K562 (cell line): ENCODE data around the gene SPTY2D1.
"Not testable (repeated sequence)": the region's sequence is repeated elsewhere in the genome, so short reads cannot be mapped to it uniquely, and the experiment has no call there.

ENCODE experiments used
- CC2D1A ChIP-seq: fragments of 450-650 bp; IDR thresholded peaks from 2 replicates; pipeline ENCODE4 v1.6.1; 2017; ENCODE audit warnings: mild to moderate bottlenecking
- DNMT1 ChIP-seq: fragments of 450-650 bp; IDR thresholded peaks from 2 replicates; pipeline ENCODE4 v1.6.1; 2016; ENCODE audit warnings: antibody characterized with exemption, mild to moderate bottlenecking
- ELF4 ChIP-seq: fragments of 450-650 bp; formaldehyde crosslinking; IDR thresholded peaks from 2 replicates; pipeline ENCODE4 v1.4.0; 2022; ENCODE audit warnings: missing genetic modification characterization
- GTF2F1 ChIP-seq: IDR thresholded peaks from 2 replicates; pipeline ENCODE4 v1.6.1; 2011; ENCODE audit warnings: low read depth, low read length, improper control_type of control experiment
- SMC3 ChIP-seq: conservative IDR thresholded peaks from 2 replicates; pipeline ENCODE4 v1.6.1; 2011; ENCODE audit warnings: low read depth, low read length, improper control_type of control experiment; ENCODE audit not compliant: insufficient read depth
- ZNF75A ChIP-seq: fragments of 450-650 bp; formaldehyde crosslinking; IDR thresholded peaks from 2 replicates; pipeline ENCODE4 v1.4.0; 2020; ENCODE audit warnings: mild to moderate bottlenecking
- TF ChIP-seq, protein P1 (sequence below): sonication (generic); formaldehyde crosslinking; IDR thresholded peaks from 2 replicates; pipeline ENCODE4 v1.8.0; 2022; ENCODE audit warnings: mild to moderate bottlenecking, missing genetic modification reagents, borderline replicate concordance
- TF ChIP-seq, protein P2 (sequence below): fragments of 250-450 bp; sonication (Bioruptor Pico); IDR thresholded peaks from 2 replicates; pipeline ENCODE4 v1.9.0; 2021; ENCODE audit warnings: mild to moderate bottlenecking
- TF ChIP-seq, protein P3 (sequence below): sonication (generic); formaldehyde crosslinking; IDR thresholded peaks from 2 replicates; pipeline ENCODE4 v1.8.1; 2023; ENCODE audit warnings: mild to moderate bottlenecking, missing genetic modification reagents
- TF ChIP-seq, protein P4 (sequence below): sonication (generic); formaldehyde crosslinking; IDR thresholded peaks from 2 replicates; pipeline ENCODE4 v1.8.0; 2022; ENCODE audit warnings: missing genetic modification reagents, mild to moderate bottlenecking, moderate library complexity, borderline replicate concordance

DNA sequence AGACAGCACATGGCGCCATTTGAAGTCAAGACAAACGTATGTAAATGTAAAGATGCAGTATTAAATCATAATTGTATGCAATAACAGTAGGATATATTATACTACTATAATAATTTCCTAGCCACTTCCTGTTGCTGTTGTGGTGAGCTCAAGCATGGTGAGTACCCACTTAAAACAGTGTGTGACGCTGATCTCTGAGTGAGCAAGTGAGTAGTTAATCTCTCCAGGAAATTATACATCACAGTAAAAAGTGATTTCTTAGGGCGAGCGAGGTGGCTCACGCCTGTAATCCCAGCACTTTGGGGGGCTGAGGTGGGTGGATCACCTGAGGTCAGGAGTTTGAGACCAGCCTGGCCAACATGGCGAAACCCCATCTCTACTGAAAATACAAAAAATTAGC is 38.1 kb upstream of the SPTY2D1 start:
- TF ChIP-seq, protein P1, sequence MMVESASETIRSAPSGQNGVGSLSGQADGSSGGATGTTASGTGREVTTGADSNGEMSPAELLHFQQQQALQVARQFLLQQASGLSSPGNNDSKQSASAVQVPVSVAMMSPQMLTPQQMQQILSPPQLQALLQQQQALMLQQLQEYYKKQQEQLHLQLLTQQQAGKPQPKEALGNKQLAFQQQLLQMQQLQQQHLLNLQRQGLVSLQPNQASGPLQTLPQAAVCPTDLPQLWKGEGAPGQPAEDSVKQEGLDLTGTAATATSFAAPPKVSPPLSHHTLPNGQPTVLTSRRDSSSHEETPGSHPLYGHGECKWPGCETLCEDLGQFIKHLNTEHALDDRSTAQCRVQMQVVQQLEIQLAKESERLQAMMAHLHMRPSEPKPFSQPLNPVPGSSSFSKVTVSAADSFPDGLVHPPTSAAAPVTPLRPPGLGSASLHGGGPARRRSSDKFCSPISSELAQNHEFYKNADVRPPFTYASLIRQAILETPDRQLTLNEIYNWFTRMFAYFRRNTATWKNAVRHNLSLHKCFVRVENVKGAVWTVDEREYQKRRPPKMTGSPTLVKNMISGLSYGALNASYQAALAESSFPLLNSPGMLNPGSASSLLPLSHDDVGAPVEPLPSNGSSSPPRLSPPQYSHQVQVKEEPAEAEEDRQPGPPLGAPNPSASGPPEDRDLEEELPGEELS (CRISPR knock-in tag), result not testable (repeated sequence)
- not testable (repeated sequence) for TF ChIP-seq DNMT1; ZNF75A (CRISPR knock-in tag); ELF4 (CRISPR knock-in tag); CC2D1A; SMC3; GTF2F1
- TF ChIP-seq, protein P2, sequence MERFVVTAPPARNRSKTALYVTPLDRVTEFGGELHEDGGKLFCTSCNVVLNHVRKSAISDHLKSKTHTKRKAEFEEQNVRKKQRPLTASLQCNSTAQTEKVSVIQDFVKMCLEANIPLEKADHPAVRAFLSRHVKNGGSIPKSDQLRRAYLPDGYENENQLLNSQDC (CRISPR knock-in tag), result not testable (repeated sequence)
- TF ChIP-seq, protein P3, sequence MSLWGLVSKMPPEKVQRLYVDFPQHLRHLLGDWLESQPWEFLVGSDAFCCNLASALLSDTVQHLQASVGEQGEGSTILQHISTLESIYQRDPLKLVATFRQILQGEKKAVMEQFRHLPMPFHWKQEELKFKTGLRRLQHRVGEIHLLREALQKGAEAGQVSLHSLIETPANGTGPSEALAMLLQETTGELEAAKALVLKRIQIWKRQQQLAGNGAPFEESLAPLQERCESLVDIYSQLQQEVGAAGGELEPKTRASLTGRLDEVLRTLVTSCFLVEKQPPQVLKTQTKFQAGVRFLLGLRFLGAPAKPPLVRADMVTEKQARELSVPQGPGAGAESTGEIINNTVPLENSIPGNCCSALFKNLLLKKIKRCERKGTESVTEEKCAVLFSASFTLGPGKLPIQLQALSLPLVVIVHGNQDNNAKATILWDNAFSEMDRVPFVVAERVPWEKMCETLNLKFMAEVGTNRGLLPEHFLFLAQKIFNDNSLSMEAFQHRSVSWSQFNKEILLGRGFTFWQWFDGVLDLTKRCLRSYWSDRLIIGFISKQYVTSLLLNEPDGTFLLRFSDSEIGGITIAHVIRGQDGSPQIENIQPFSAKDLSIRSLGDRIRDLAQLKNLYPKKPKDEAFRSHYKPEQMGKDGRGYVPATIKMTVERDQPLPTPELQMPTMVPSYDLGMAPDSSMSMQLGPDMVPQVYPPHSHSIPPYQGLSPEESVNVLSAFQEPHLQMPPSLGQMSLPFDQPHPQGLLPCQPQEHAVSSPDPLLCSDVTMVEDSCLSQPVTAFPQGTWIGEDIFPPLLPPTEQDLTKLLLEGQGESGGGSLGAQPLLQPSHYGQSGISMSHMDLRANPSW, result not testable (repeated sequence)
- TF ChIP-seq, protein P4, sequence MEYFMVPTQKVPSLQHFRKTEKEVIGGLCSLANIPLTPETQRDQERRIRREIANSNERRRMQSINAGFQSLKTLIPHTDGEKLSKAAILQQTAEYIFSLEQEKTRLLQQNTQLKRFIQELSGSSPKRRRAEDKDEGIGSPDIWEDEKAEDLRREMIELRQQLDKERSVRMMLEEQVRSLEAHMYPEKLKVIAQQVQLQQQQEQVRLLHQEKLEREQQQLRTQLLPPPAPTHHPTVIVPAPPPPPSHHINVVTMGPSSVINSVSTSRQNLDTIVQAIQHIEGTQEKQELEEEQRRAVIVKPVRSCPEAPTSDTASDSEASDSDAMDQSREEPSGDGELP (CRISPR knock-in tag), result not testable (repeated sequence)
